SJSA1 (cell line): ENCODE results near the gene AGRN. TPM values are rescaled to one million over a fixed set of nuclear protein-coding genes. Genes with fewer than 3 reads are reported as not detected.
"Not testable (repeated sequence)": the region's sequence is repeated elsewhere in the genome, so short reads cannot be mapped to it uniquely, and the experiment has no call there.

ENCODE experiments used
- DNase-seq, 2 experiments: peaks; one replicate each; pipeline ENCODE4 v3.0.0-alpha.2; 2015 to 2020; ENCODE audit warnings: low spot score in 2 of 2, low read depth in 1 of 2
- H3K27ac ChIP-seq: fragments of 250-450 bp; sonication (Bioruptor Pico); 2 replicates; pipeline ENCODE4 v1.5.1; 2020; ENCODE audit warnings: mild to moderate bottlenecking, moderate library complexity
- H3K27me3 ChIP-seq: fragments of 250-450 bp; sonication (Bioruptor Pico); replicated peaks from 2 replicates; pipeline ENCODE4 v1.5.1; 2020; ENCODE audit warnings: mild to moderate bottlenecking, moderate library complexity
- H3K36me3 ChIP-seq: fragments of 250-450 bp; sonication (Bioruptor Pico); 2 replicates; pipeline ENCODE4 v1.5.1; 2020; ENCODE audit warnings: mild to moderate bottlenecking
- H3K4me1 ChIP-seq: fragments of 250-450 bp; sonication (Bioruptor Pico); replicated peaks from 2 replicates; pipeline ENCODE4 v1.6.1; 2021; ENCODE audit warnings: mild to moderate bottlenecking
- H3K4me3 ChIP-seq: fragments of 250-450 bp; sonication (Bioruptor Pico); 2 replicates; pipeline ENCODE4 v1.5.1; 2020; ENCODE audit warnings: mild to moderate bottlenecking
- H3K9me3 ChIP-seq: fragments of 250-450 bp; sonication (Bioruptor Pico); replicated peaks from 2 replicates; pipeline ENCODE4 v1.5.1; 2020; ENCODE audit warnings: mild to moderate bottlenecking
- total RNA-seq: library from RNA; depleted of rRNA; stranded (reverse); fragments of >200 nt; shearing (Covaris generic); gene quantifications from 2 replicates; pipeline ENCODE4 v1.2.3, GENCODE V29; 2014; rRNA removed

The AGRN gene
- total RNA-seq, 1 experiment from 2014 or later, result 53.8 TPM

GRCh38 chr1:1092894-1093609 is 73.1 kb downstream of the AGRN start:
- H3K4me1 ChIP-seq, result no peaks in the 10 kb centered on the region
- H3K27ac ChIP-seq, result no peak overlapping the region
- no peaks in the 10 kb centered on the region for H3K36me3 ChIP-seq
- no peak overlapping the region for H3K4me3 ChIP-seq
- no peaks in the 10 kb centered on the region for H3K9me3 ChIP-seq
- DNase-seq, result peak in 1 of 2 experiments; percentile 26
- H3K27me3 ChIP-seq, result no peaks in the 10 kb centered on the region

GRCh38 chr1:1093610-1093943 is 73.7 kb downstream of the AGRN start:
- H3K4me3 ChIP-seq, result no peak overlapping the region
- no peaks in the 10 kb centered on the region for H3K36me3 ChIP-seq
- H3K4me1 ChIP-seq, result no peaks in the 10 kb centered on the region
- no peak overlapping the region for H3K27ac ChIP-seq
- peak in 1 of 2 experiments; percentile 31 for DNase-seq
- H3K27me3 ChIP-seq, result 0 out of 2 replicates have a peak, but pooled peaks cover 2% of the 10 kb centered on the region
- H3K9me3 ChIP-seq, result no peaks in the 10 kb centered on the region

GRCh38 chr1:1094981-1095380 is 75.1 kb downstream of the AGRN start:
- Histone ChIP-seq H3K4me1 (no peaks in the 10 kb centered on the region), H3K27ac (no peak overlapping the region), H3K27me3 (0 out of 2 replicates have a peak, but pooled peaks cover 4% of the 10 kb centered on the region), H3K36me3 (no peaks in the 10 kb centered on the region), H3K4me3 (no peak overlapping the region), H3K9me3 (no peaks in the 10 kb centered on the region)
- peak in 1 of 2 experiments; percentile 5 for DNase-seq

GRCh38 chr1:1096136-1096535 is 76.2 kb downstream of the AGRN start:
- DNase-seq, result peak in 1 of 2 experiments; percentile 3
- H3K27ac ChIP-seq, H3K9me3 ChIP-seq, H3K4me3 ChIP-seq, H3K4me1 ChIP-seq, H3K36me3 ChIP-seq, H3K27me3 ChIP-seq: not testable (repeated sequence)

GRCh38 chr1:1098681-1099421 is 78.9 kb downstream of the AGRN start:
- H3K4me3 ChIP-seq, result no peak overlapping the region
- H3K9me3 ChIP-seq, result no peaks in the 10 kb centered on the region
- H3K27me3 ChIP-seq, result 0 out of 2 replicates have a peak, but pooled peaks cover 4% of the 10 kb centered on the region
- no peak overlapping the region for H3K27ac ChIP-seq
- H3K36me3 ChIP-seq, result no peaks in the 10 kb centered on the region
- no peaks in the 10 kb centered on the region for H3K4me1 ChIP-seq
- peak in 1 of 2 experiments; percentile 21 for DNase-seq

- Histone ChIP-seq H3K9me3 (no peaks in the 10 kb centered on the region), H3K36me3 (no peaks in the 10 kb centered on the region), H3K4me3 (no peak overlapping the region), H3K27me3 (0 out of 2 replicates have a peak, but pooled peaks cover 4% of the 10 kb centered on the region), H3K27ac (no peak overlapping the region), H3K4me1 (no peaks in the 10 kb centered on the region)
- no peak for DNase-seq
Observed at GRCh38 chr1:1099506-1100183, 79.7 kb downstream of the AGRN start.

GRCh38 chr1:1100296-1100695 is 80.4 kb downstream of the AGRN start:
- no peak overlapping the region for H3K4me3 ChIP-seq
- peak in 1 of 2 experiments; percentile 9 for DNase-seq
- H3K36me3 ChIP-seq, result no peaks in the 10 kb centered on the region
- no peaks in the 10 kb centered on the region for H3K9me3 ChIP-seq
- H3K27ac ChIP-seq, result no peak overlapping the region
- no peaks in the 10 kb centered on the region for H3K4me1 ChIP-seq
- 0 out of 2 replicates have a peak, but pooled peaks cover 4% of the 10 kb centered on the region for H3K27me3 ChIP-seq

- Histone ChIP-seq H3K4me3 (no peak overlapping the region), H3K4me1 (no peaks in the 10 kb centered on the region), H3K36me3 (no peaks in the 10 kb centered on the region), H3K27ac (no peak overlapping the region), H3K9me3 (no peaks in the 10 kb centered on the region), H3K27me3 (0 out of 2 replicates have a peak, but pooled peaks cover 4% of the 10 kb centered on the region)
- DNase-seq, result peak in 1 of 2 experiments; percentile 34
Observed at GRCh38 chr1:1101503-1101902, 81.6 kb downstream of the AGRN start.

GRCh38 chr1:1104152-1104551 is 84.2 kb downstream of the AGRN start:
- not testable (repeated sequence) for H3K27ac ChIP-seq, H3K4me3 ChIP-seq, H3K36me3 ChIP-seq, DNase-seq, H3K9me3 ChIP-seq, H3K4me1 ChIP-seq, H3K27me3 ChIP-seq

Other genes starting within 250 kb of the AGRN start
- 232 and 256 TPM in 2 replicates for gene SAMD11, start 96.2 kb upstream of the AGRN start, total RNA-seq
- gene NOC2L, start 60.9 kb upstream of the AGRN start, total RNA-seq, result 100 and 129 TPM in 2 replicates
- gene KLHL17, start 59.5 kb upstream of the AGRN start, total RNA-seq, result 7.2 and 11.5 TPM in 2 replicates
- gene PLEKHN1, start 53.6 kb upstream of the AGRN start, total RNA-seq, result 0.34 TPM in 1 of 2 replicates, not detected in the other
- 0.11 TPM in 1 of 2 replicates, not detected in the other for gene PERM1, start 38.0 kb upstream of the AGRN start, total RNA-seq
- 55.3 and 68.7 TPM in 2 replicates for gene HES4, start 20.0 kb upstream of the AGRN start, total RNA-seq
- gene ISG15, start 6.6 kb upstream of the AGRN start, total RNA-seq, result 201 and 353 TPM in 2 replicates
- gene RNF223, start 54.2 kb downstream of the AGRN start, total RNA-seq, result not detected in 2 replicates
- 11.1 and 15.4 TPM in 2 replicates for gene C1orf159, start 96.0 kb downstream of the AGRN start, total RNA-seq
- not detected in 2 replicates for gene TTLL10, start 153.8 kb downstream of the AGRN start, total RNA-seq
- not detected in 2 replicates for gene TNFRSF18, start 186.5 kb downstream of the AGRN start, total RNA-seq
- gene TNFRSF4, start 194.0 kb downstream of the AGRN start, total RNA-seq, result not detected in 2 replicates
- gene SDF4, start 211.9 kb downstream of the AGRN start, total RNA-seq, result 154 and 156 TPM in 2 replicates
- gene B3GALT6, start 212.1 kb downstream of the AGRN start, total RNA-seq, result 50.1 and 51.3 TPM in 2 replicates
- gene C1QTNF12, start 226.6 kb downstream of the AGRN start, total RNA-seq, result 0.25 and 1.8 TPM in 2 replicates